Retinal pigment epithelial cell (primary cell): Measurements from ENCODE around the gene FOXP1.

Experiments
- DNase-seq: peaks from one replicate; pipeline ENCODE4 v3.0.0-alpha.2; 2010; ENCODE audit warnings: low read depth
- H3K4me3 ChIP-seq: 2 replicates; pipeline ENCODE4 v1.5.1; 2011; ENCODE audit warnings: mild to moderate bottlenecking, low read length, control low read depth, moderate library complexity
- TF ChIP-seq, protein P1 (sequence below): conservative IDR thresholded peaks from 2 replicates; pipeline ENCODE4 v1.5.1; 2011; ENCODE audit warnings: low read depth, low read length, control low read depth, inconsistent platforms

FOXP1 gene

GRCh38 chr3:71148455-71149060 is 435.0 kb downstream of the FOXP1 start:
- H3K4me3 ChIP-seq, result no peak overlapping the region
- TF ChIP-seq, protein P1, sequence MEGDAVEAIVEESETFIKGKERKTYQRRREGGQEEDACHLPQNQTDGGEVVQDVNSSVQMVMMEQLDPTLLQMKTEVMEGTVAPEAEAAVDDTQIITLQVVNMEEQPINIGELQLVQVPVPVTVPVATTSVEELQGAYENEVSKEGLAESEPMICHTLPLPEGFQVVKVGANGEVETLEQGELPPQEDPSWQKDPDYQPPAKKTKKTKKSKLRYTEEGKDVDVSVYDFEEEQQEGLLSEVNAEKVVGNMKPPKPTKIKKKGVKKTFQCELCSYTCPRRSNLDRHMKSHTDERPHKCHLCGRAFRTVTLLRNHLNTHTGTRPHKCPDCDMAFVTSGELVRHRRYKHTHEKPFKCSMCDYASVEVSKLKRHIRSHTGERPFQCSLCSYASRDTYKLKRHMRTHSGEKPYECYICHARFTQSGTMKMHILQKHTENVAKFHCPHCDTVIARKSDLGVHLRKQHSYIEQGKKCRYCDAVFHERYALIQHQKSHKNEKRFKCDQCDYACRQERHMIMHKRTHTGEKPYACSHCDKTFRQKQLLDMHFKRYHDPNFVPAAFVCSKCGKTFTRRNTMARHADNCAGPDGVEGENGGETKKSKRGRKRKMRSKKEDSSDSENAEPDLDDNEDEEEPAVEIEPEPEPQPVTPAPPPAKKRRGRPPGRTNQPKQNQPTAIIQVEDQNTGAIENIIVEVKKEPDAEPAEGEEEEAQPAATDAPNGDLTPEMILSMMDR, result no peak
- DNase-seq, result no peak

- DNase-seq, result no peak
- no peak overlapping the region for H3K4me3 ChIP-seq
- TF ChIP-seq, protein P1, result no peak
Measured at GRCh38 chr3:71146673-71147072, 436.9 kb downstream of the FOXP1 start.

GRCh38 chr3:71145954-71146353 is 437.6 kb downstream of the FOXP1 start:
- no peak for DNase-seq
- H3K4me3 ChIP-seq, result no peak overlapping the region

GRCh38 chr3:71144525-71145253 is 438.8 kb downstream of the FOXP1 start:
- no peak overlapping the region for H3K4me3 ChIP-seq
- TF ChIP-seq, protein P1, result no peak
- no peak for DNase-seq

More at GRCh38 chr3:71145954-71146353, 437.6 kb downstream of the FOXP1 start:
- TF ChIP-seq, protein P1, result no peak

GRCh38 chr3:71143493-71143892 is 440.0 kb downstream of the FOXP1 start:
- no peak for DNase-seq
- TF ChIP-seq, protein P1, result no peak

GRCh38 chr3:71142441-71143161 is 440.9 kb downstream of the FOXP1 start:
- no peak for DNase-seq
- no peak overlapping the region for H3K4me3 ChIP-seq

More at GRCh38 chr3:71143493-71143892, 440.0 kb downstream of the FOXP1 start:
- H3K4me3 ChIP-seq, result no peak overlapping the region

More at GRCh38 chr3:71142441-71143161, 440.9 kb downstream of the FOXP1 start:
- TF ChIP-seq, protein P1, result no peak
